ENCODE results near the gene CA9.

CA9 gene

GRCh38 chr9:35688558-35689541 lies 15.1 kb downstream of the CA9 start:
- peak overlapping the region; percentile 87 for H3K4me3 ChIP-seq (ENCODE audit: low read depth, low read length)
- peak; percentile 87 for DNase-seq (ENCODE audit: low read depth, low spot score)
- in situ Hi-C loops (cut with HindIII; ENCODE audit: low sequenced_read_pairs): no loop called here
- TF ChIP-seq CTCF (IDR thresholded peaks at IDR 0.05; ENCODE audit: low read depth, low read length): no peak

GRCh38 chr9:35689542-35690293 lies 16.0 kb downstream of the CA9 start, which contains the start of gene TPM2:
TSS of gene TPM2 (minus strand) at chr9:35689925. CDS start at chr9:35689817, 108 bp downstream.
- in situ Hi-C loops (cut with HindIII; ENCODE audit: low sequenced_read_pairs): no loop called here
- peak within 1 kb of the TSS; percentile 87 for H3K4me3 ChIP-seq (ENCODE audit: low read depth, low read length)
- no peak for TF ChIP-seq CTCF (IDR thresholded peaks at IDR 0.05; ENCODE audit: low read depth, low read length)
- DNase-seq (ENCODE audit: low read depth, low spot score): peak; percentile 87

GRCh38 chr9:35690294-35690613 lies 16.5 kb downstream of the CA9 start:
- no peak for DNase-seq (ENCODE audit: low read depth, low spot score)
- peak overlapping the region; percentile 87 for H3K4me3 ChIP-seq (ENCODE audit: low read depth, low read length)
- in situ Hi-C loops (cut with HindIII; ENCODE audit: low sequenced_read_pairs): no loop called here
- no peak for TF ChIP-seq CTCF (IDR thresholded peaks at IDR 0.05; ENCODE audit: low read depth, low read length)

DNA sequence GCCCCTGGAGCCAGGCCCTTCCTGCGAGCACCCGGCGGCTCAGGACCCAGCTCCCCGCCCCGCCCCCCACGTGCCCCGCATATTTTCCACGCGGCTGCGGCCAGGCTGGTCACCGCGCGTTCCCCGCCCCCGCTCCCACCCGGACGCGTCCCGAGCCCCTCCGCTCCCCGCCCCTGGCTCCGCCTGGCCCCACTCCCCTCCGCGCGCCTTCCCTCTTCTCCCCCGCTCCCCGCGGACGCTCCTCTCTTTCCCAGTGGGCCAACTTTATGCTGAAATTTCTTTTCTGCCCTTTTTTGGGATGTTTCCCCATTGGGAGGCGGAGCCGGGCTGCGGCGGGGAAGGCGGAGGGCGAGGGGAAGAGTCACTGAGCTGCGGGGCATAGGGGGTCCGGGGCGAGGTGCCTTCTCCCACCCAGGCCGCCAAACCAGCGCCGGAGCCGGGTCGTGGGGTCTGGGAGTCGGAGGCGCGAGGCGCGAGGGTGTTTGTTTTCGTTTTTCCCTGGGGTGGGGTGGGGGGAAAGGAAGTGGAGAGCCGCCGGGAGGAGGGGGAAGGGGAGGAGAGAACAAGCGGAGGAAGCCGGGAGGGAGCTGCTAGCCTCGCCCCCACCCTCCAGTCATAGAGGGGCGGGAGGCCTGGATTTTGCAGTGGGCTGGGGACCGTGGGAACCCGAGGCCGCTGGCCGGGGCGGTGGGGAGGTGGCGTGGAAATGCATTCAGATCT lies 17.0 kb downstream of the CA9 start:
- in situ Hi-C loops (cut with HindIII; ENCODE audit: low sequenced_read_pairs): no loop called here
- DNase-seq (ENCODE audit: low read depth, low spot score): peak; percentile 79
- peak overlapping the region; percentile 87 for H3K4me3 ChIP-seq (ENCODE audit: low read depth, low read length)
- no peak for TF ChIP-seq CTCF (IDR thresholded peaks at IDR 0.05; ENCODE audit: low read depth, low read length)

DNA sequence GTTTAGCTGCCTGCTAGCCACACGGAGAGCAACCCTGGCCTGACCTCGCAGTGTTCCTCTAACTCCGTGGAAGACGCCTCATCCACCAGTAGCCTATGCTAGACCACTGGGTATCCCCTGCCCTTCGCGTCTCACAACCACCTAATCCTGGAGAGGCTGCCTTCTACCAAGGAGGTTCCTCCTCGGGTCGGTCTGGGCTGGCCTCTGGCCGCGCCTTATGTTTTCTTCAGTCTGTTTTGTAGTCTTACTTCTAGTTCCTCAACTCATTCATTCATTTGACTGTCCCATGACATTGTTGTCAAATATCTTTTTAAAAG lies 17.6 kb downstream of the CA9 start:
- DNase-seq (ENCODE audit: low read depth, low spot score): no peak
- peak overlapping the region; percentile 87 for H3K4me3 ChIP-seq (ENCODE audit: low read depth, low read length)
- TF ChIP-seq CTCF (IDR thresholded peaks at IDR 0.05; ENCODE audit: low read depth, low read length): no peak
- in situ Hi-C loops (cut with HindIII; ENCODE audit: low sequenced_read_pairs): no loop called here

- in situ Hi-C loops (cut with HindIII; ENCODE audit: low sequenced_read_pairs): no loop called here
- DNase-seq (ENCODE audit: low read depth, low spot score): no peak
- H3K4me3 ChIP-seq (ENCODE audit: low read depth, low read length): no peak overlapping the region
- TF ChIP-seq CTCF (IDR thresholded peaks at IDR 0.05; ENCODE audit: low read depth, low read length): no peak
Observed at GRCh38 chr9:35691757-35692301, 18.1 kb downstream of the CA9 start.

Measured in astrocyte of the spinal cord (primary cell).